K562 (cell line): ENCODE measurements around the gene ARSK.

ENCODE experiments used
- BDP1 ChIP-seq: IDR thresholded peaks from 3 replicates; pipeline ENCODE4 v1.6.1; 2011; ENCODE audit not compliant: insufficient read length, insufficient read depth
- MXI1 ChIP-seq: IDR thresholded peaks from 2 replicates; pipeline ENCODE4 v1.6.1; 2011; ENCODE audit warnings: low read depth, mild to moderate bottlenecking, improper control_type of control experiment, low read length
- NEUROD1 ChIP-seq: fragments of 150-350 bp; IDR thresholded peaks from 2 replicates; pipeline ENCODE4 v1.6.1; 2014; ENCODE audit warnings: borderline replicate concordance, low read length, low read depth; ENCODE audit not compliant: partially characterized antibody
- NFYB ChIP-seq: IDR thresholded peaks from 2 replicates; pipeline ENCODE4 v1.6.1; 2011; ENCODE audit warnings: mild to moderate bottlenecking, moderate library complexity; ENCODE audit not compliant: insufficient read length; ENCODE audit errors: extremely low read depth
- PTBP1 ChIP-seq: fragments of 200-400 bp; formaldehyde crosslinking; IDR thresholded peaks from 2 replicates; pipeline ENCODE4 v1.6.1; 2017; ENCODE audit warnings: low read depth, low read length
- SIRT6 ChIP-seq: IDR thresholded peaks from one replicate; pipeline ENCODE4 v1.6.1; 2012; ENCODE audit warnings: low read depth, mild to moderate bottlenecking, control low read depth, inconsistent platforms, low read length, moderate library complexity
- TF ChIP-seq, protein P1 (sequence below), 3 experiments: IDR thresholded peaks in 2 of 3; conservative IDR thresholded peaks in 1 of 3; 2 replicates each; pipeline ENCODE4 v1.5.1; 2011 to 2012; ENCODE audit warnings: low read length in 3 of 3, mild to moderate bottlenecking in 3 of 3, control low read depth in 2 of 3, improper control_type of control experiment in 1 of 3, inconsistent platforms in 1 of 3, low read depth in 1 of 3, mixed read lengths in 1 of 3, moderate library complexity in 1 of 3; ENCODE audit not compliant: insufficient read depth in 2 of 3
- TF ChIP-seq, protein P2 (sequence below): fragments of 250-450 bp; sonication (Bioruptor Pico); IDR thresholded peaks from 2 replicates; pipeline ENCODE4 v1.4.0; 2020; ENCODE audit warnings: mild to moderate bottlenecking, moderate library complexity

DNA sequence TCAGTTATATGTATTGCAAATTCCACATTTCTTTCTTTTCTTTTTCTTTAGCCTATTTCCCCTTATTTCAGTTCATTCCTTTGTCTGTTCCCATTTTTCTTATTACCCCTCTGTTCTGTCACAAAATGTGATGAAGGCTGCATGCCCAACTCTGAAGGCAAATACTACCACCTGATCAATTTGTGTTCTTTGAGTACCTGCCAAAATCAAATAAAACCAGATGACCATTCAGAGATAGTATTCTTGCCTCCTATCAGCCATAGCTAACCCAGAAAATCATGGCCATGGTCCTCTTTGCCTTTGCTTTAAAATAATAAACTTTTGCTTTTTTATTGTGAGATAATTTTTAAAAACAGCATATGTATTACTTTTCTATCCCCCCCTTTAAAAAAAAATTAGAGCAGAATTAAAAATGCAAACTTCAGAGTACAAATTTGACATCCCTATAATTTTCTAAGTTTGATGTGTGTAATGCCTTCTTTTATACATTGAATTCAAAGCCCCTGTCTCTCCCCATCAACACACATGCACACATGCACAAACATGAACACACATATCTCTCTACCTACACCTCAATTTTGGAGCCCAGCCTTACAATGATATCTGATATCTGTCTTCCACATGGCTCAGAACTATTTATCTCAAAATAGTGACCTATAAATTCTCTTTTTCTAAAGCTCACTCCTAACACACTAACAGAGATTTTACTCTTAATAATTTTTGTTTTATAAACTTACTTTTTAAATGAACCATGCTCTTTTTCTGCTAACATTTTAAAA, 95.1 kb downstream of the ARSK start:
- TF ChIP-seq, protein P1, sequence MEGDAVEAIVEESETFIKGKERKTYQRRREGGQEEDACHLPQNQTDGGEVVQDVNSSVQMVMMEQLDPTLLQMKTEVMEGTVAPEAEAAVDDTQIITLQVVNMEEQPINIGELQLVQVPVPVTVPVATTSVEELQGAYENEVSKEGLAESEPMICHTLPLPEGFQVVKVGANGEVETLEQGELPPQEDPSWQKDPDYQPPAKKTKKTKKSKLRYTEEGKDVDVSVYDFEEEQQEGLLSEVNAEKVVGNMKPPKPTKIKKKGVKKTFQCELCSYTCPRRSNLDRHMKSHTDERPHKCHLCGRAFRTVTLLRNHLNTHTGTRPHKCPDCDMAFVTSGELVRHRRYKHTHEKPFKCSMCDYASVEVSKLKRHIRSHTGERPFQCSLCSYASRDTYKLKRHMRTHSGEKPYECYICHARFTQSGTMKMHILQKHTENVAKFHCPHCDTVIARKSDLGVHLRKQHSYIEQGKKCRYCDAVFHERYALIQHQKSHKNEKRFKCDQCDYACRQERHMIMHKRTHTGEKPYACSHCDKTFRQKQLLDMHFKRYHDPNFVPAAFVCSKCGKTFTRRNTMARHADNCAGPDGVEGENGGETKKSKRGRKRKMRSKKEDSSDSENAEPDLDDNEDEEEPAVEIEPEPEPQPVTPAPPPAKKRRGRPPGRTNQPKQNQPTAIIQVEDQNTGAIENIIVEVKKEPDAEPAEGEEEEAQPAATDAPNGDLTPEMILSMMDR (IDR thresholded peaks at IDR 0.05 in 2 of 3, conservative IDR thresholded peaks at IDR 0.05 in 1 of 3; ENCODE audit: insufficient read depth in 2 of 3, low read depth in 1 of 3, low read length in 3 of 3), result no peak
- no peak for TF ChIP-seq BDP1
- no peak for TF ChIP-seq MXI1
- TF ChIP-seq, protein P2, sequence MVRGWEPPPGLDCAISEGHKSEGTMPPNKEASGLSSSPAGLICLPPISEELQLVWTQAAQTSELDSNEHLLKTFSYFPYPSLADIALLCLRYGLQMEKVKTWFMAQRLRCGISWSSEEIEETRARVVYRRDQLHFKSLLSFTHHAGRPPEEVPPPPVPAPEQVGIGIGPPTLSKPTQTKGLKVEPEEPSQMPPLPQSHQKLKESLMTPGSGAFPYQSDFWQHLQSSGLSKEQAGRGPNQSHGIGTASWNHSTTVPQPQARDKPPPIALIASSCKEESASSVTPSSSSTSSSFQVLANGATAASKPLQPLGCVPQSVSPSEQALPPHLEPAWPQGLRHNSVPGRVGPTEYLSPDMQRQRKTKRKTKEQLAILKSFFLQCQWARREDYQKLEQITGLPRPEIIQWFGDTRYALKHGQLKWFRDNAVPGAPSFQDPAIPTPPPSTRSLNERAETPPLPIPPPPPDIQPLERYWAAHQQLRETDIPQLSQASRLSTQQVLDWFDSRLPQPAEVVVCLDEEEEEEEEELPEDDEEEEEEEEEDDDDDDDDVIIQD (CRISPR knock-in tag), result no peak
- no peak for TF ChIP-seq NEUROD1
- no peak for TF ChIP-seq NFYB
- TF ChIP-seq SIRT6, result no peak
- TF ChIP-seq PTBP1, result no peak
